PC-3 (cell line): ENCODE data around the gene EED. TPM values are rescaled to one million over a fixed set of nuclear protein-coding genes. Genes with fewer than 3 reads are reported as not detected.

Source experiments
- ATAC-seq: fragments of 200-7000 bp; cut with Tn5 transposase; 2 replicates; pipeline ENCODE4 v1.9.1; 2020; ENCODE audit warnings: mild to moderate bottlenecking, moderate library complexity
- BruUV-seq: library from RNA; stranded (reverse); fragments of 400-500 nt; replicated peaks from 2 replicates; lab custom pipeline; 2021; lab: Mats Ljungman, UMichigan
- CTCF ChIA-PET: fragments of 300-600 bp; sonication (Branson Sonifier 250); formaldehyde crosslinking; loops from one replicate; lab custom pipeline; 2022; ENCODE audit warnings: antibody characterized with exemption; lab: Charles Lee
- POLR2A ChIA-PET: fragments of 300-600 bp; sonication (Branson Sonifier 250); formaldehyde crosslinking; loops from one replicate; lab custom pipeline; 2022; ENCODE audit warnings: antibody characterized with exemption; ENCODE audit not compliant: unreplicated experiment; lab: Charles Lee
- DNase-seq: peaks from one replicate; pipeline ENCODE4 v3.0.0-alpha.2; 2015
- H2AFZ ChIP-seq: fragments of 300-600 bp; sonication (generic); 2 replicates; pipeline ENCODE4 v1.6.0; 2016; ENCODE audit warnings: antibody characterized with exemption, low read length
- H3F3A ChIP-seq: fragments of 300-600 bp; sonication (generic); one replicate; pipeline ENCODE4 v1.6.0; 2017; ENCODE audit warnings: antibody characterized with exemption, low read length, control low read depth, mild to moderate bottlenecking; ENCODE audit not compliant: unreplicated experiment
- H3K27ac ChIP-seq: fragments of 300-600 bp; sonication (generic); 2 replicates; pipeline ENCODE4 v1.5.1; 2016; ENCODE audit warnings: mild to moderate bottlenecking, low read length
- H3K27me3 ChIP-seq: fragments of 300-600 bp; sonication (generic); 2 replicates; pipeline ENCODE4 v1.6.1; 2016; ENCODE audit warnings: low read length, mixed read lengths
- H3K36me3 ChIP-seq: fragments of 300-600 bp; sonication (generic); 2 replicates; pipeline ENCODE4 v1.6.1; 2016; ENCODE audit warnings: low read depth, mixed run types, low read length, mixed read lengths
- H3K4me1 ChIP-seq: fragments of 300-600 bp; sonication (generic); 2 replicates; pipeline ENCODE4 v1.5.1; 2016; ENCODE audit warnings: low read length; ENCODE audit not compliant: insufficient read depth
- H3K4me2 ChIP-seq: fragments of 300-600 bp; sonication (generic); 2 replicates; pipeline ENCODE4 v1.6.0; 2016; ENCODE audit warnings: low read length
- H3K4me3 ChIP-seq: fragments of 300-600 bp; sonication (generic); 2 replicates; pipeline ENCODE4 v1.5.1; 2016; ENCODE audit warnings: mild to moderate bottlenecking, low read length, mixed read lengths
- H3K79me2 ChIP-seq: fragments of 300-600 bp; sonication (generic); 2 replicates; pipeline ENCODE4 v1.6.1; 2017; ENCODE audit warnings: low read length, mixed read lengths
- H3K9ac ChIP-seq: fragments of 300-600 bp; sonication (generic); 2 replicates; pipeline ENCODE4 v1.6.0; 2016; ENCODE audit warnings: mild to moderate bottlenecking, low read length
- H3K9me2 ChIP-seq: fragments of 300-600 bp; sonication (generic); replicated peaks from 2 replicates; pipeline ENCODE4 v1.6.1; 2016; ENCODE audit warnings: mixed run types, low read length, mixed read lengths
- H3K9me3 ChIP-seq: fragments of 300-600 bp; sonication (generic); 2 replicates; pipeline ENCODE4 v1.6.1; 2016; ENCODE audit warnings: low read length, mixed read lengths
- H4K20me1 ChIP-seq: fragments of 300-600 bp; sonication (generic); 2 replicates; pipeline ENCODE4 v1.6.1; 2016; ENCODE audit warnings: low read length, mixed read lengths
- CTCF ChIP-seq: fragments of 300-600 bp; sonication (generic); conservative IDR thresholded peaks from 2 replicates; pipeline ENCODE4 v1.5.1; 2017; ENCODE audit warnings: antibody characterized with exemption, low read depth, mild to moderate bottlenecking, low read length
- EZH2 ChIP-seq: fragments of 300-600 bp; sonication (generic); IDR thresholded peaks from one replicate; pipeline ENCODE4 v1.6.1; 2017; ENCODE audit warnings: antibody characterized with exemption, mild to moderate bottlenecking, low read length; ENCODE audit not compliant: unreplicated experiment
- EZH2phosphoT487 ChIP-seq: fragments of 300-600 bp; sonication (generic); IDR thresholded peaks from 2 replicates; pipeline ENCODE4 v1.6.1; 2018; ENCODE audit warnings: mild to moderate bottlenecking, antibody characterized with exemption, low read length, borderline replicate concordance
- intact Hi-C: fragments of 100-400 bp; cut with micrococcal nuclease; formaldehyde crosslinking; loops from 2 replicates; pipeline ENCODE4 v1.9.0; 2023
- total RNA-seq: library from RNA; depleted of rRNA; stranded (reverse); fragments of >200 nt; gene quantifications from 2 replicates; pipeline ENCODE4 v1.2.3, GENCODE V29; 2014

Gene EED
- total RNA-seq, 1 experiment from 2014 or later, result 17.6 TPM

- no peak for TF ChIP-seq CTCF
- TF ChIP-seq EZH2phosphoT487, result no peak
- TF ChIP-seq EZH2, result no peak
- POLR2A ChIA-PET, result no interaction called here
- BruUV-seq, result no TSS peak
- intact Hi-C loops, result no loop called here
- H3K79me2 ChIP-seq, result no peaks in the 10 kb centered on the region
- H3K9me3 ChIP-seq, result no peaks in the 10 kb centered on the region
- no peak overlapping the region for H3K4me3 ChIP-seq
- no peaks in the 10 kb centered on the region for H3F3A ChIP-seq
- H4K20me1 ChIP-seq, result no peaks in the 10 kb centered on the region
- ATAC-seq, result peak; percentile 60
- H3K9me2 ChIP-seq, result no peaks in the 10 kb centered on the region
- CTCF ChIA-PET, result interaction anchor here (0.6 kb wide), 1 partner anchor 115 kb away, joined by 3 read pairs; no protein-coding TSS in a partner anchor
- peak; percentile 51 for DNase-seq
- no peak overlapping the region for H2AFZ ChIP-seq
- no peaks in the 10 kb centered on the region for H3K36me3 ChIP-seq
- H3K4me1 ChIP-seq, result peaks cover 18% of the 10 kb centered on the region
- no peak overlapping the region for H3K27ac ChIP-seq
- no peaks in the 10 kb centered on the region for H3K27me3 ChIP-seq
- H3K9ac ChIP-seq, result no peak overlapping the region
- peak overlapping the region; percentile 14; the same call in 1 of the 2 replicates for H3K4me2 ChIP-seq
Measured at GRCh38 chr11:86230921-86231434, 13.6 kb upstream of the EED start.

GRCh38 chr11:86232556-86232955, 12.0 kb upstream of the EED start:
- ChIA-PET CTCF (no interaction called here), POLR2A (no interaction called here)
- Histone ChIP-seq H3K4me2 (no peak overlapping the region), H4K20me1 (no peaks in the 10 kb centered on the region), H3K36me3 (no peaks in the 10 kb centered on the region), H3K79me2 (no peaks in the 10 kb centered on the region), H3K4me3 (no peak overlapping the region), H3K4me1 (peaks cover 18% of the 10 kb centered on the region), H3K9ac (no peak overlapping the region), H3K9me2 (no peaks in the 10 kb centered on the region), H3K27me3 (no peaks in the 10 kb centered on the region), H2AFZ (no peak overlapping the region), H3F3A (no peaks in the 10 kb centered on the region), H3K27ac (no peak overlapping the region), H3K9me3 (no peaks in the 10 kb centered on the region)
- BruUV-seq, result no TSS peak
- TF ChIP-seq EZH2phosphoT487 (no peak), EZH2 (no peak), CTCF (no peak)
- intact Hi-C loops, result no loop called here
- DNase-seq (no peak), ATAC-seq (no peak)

- H3K4me1 ChIP-seq, result peaks cover 8% of the 10 kb centered on the region
- POLR2A ChIA-PET, result no interaction called here
- no peaks in the 10 kb centered on the region for H3K9me2 ChIP-seq
- CTCF ChIA-PET, result no interaction called here
- H3K79me2 ChIP-seq, result no peaks in the 10 kb centered on the region
- H2AFZ ChIP-seq, result no peak overlapping the region
- DNase-seq (no peak), ATAC-seq (no peak)
- no peaks in the 10 kb centered on the region for H3K27me3 ChIP-seq
- BruUV-seq, result no TSS peak
- no peak overlapping the region for H3K4me3 ChIP-seq
- no peak overlapping the region for H3K27ac ChIP-seq
- H3K9ac ChIP-seq, result no peak overlapping the region
- H3F3A ChIP-seq, result no peaks in the 10 kb centered on the region
- intact Hi-C loops, result no loop called here
- H3K9me3 ChIP-seq, result no peaks in the 10 kb centered on the region
- H3K36me3 ChIP-seq, result no peaks in the 10 kb centered on the region
- no peaks in the 10 kb centered on the region for H4K20me1 ChIP-seq
- TF ChIP-seq EZH2phosphoT487 (no peak), CTCF (no peak), EZH2 (no peak)
- no peak overlapping the region for H3K4me2 ChIP-seq
Measured at GRCh38 chr11:86234831-86235461, 9.6 kb upstream of the EED start.
